ENCODE data around the gene PNRC2.
"Not testable (repeated sequence)": the region's sequence is repeated elsewhere in the genome, so short reads cannot be mapped to it uniquely, and the experiment has no call there.

- TF ChIP-seq, protein P1, sequence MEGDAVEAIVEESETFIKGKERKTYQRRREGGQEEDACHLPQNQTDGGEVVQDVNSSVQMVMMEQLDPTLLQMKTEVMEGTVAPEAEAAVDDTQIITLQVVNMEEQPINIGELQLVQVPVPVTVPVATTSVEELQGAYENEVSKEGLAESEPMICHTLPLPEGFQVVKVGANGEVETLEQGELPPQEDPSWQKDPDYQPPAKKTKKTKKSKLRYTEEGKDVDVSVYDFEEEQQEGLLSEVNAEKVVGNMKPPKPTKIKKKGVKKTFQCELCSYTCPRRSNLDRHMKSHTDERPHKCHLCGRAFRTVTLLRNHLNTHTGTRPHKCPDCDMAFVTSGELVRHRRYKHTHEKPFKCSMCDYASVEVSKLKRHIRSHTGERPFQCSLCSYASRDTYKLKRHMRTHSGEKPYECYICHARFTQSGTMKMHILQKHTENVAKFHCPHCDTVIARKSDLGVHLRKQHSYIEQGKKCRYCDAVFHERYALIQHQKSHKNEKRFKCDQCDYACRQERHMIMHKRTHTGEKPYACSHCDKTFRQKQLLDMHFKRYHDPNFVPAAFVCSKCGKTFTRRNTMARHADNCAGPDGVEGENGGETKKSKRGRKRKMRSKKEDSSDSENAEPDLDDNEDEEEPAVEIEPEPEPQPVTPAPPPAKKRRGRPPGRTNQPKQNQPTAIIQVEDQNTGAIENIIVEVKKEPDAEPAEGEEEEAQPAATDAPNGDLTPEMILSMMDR (IDR thresholded peaks at IDR 0.05 in 4 of 5, conservative IDR thresholded peaks at IDR 0.05 in 1 of 5): not testable (repeated sequence)
- TF ChIP-seq POLR2A (IDR thresholded peaks at IDR 0.05): not testable (repeated sequence)
Observed at GRCh38 chr1:23992011-23992410, 32.4 kb downstream of the PNRC2 start.
